ENCODE data around the gene SELENOF.

SELENOF gene

DNA sequence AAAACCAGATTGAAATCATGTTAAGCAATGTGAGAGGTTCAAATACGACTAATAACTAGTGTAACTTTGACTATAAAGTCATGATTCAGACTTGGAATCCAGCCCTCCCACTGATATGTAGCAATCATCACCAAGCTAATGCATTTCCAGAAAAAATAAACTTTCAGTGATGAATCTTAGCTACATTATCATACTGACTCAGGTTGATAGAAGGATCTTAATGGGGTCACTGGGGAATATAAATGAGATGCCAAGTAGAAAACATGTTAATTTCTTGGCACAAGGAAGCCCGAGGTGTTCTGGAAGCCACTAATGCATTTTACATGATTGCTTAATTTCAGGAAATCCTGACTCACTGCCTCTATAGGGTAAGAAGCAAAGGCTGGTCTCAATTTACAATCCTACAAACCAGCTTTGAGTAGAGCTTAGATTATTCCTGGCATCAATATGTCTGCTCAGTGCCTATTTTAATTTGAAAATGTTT is 67.7 kb downstream of the SELENOF start:
- TF ChIP-seq CTCF (IDR thresholded peaks at IDR 0.05; ENCODE audit: low read depth, low read length): no peak
- DNase-seq (ENCODE audit: extremely low read depth, low read depth): peak; percentile 89

- DNase-seq (ENCODE audit: extremely low read depth, low read depth): no peak
- TF ChIP-seq CTCF (IDR thresholded peaks at IDR 0.05; ENCODE audit: low read depth, low read length): no peak
These were observed 68.4 kb downstream of the SELENOF start for GRCh38 chr1:86845514-86845913.

DNA sequence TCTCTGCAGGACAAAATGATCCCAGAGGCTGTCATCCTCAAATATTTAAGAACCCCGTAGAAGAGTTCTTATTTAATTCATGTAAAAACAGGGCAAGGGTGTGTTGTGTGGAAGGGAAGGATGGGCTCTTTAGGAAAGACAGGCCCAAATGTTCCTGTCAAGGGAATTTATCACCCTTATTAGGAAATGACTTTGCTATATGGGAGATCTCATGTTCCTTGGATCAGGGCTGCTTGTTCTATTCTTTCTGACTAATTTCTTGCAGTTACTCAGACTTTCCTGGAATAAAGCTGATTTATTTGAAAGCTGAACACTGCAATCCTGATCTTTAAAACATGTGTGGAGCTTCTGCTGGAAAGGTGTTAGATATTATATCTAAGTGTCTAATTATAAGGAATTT is 72.8 kb downstream of the SELENOF start:
- no peak for DNase-seq (ENCODE audit: extremely low read depth, low read depth)
- no peak for TF ChIP-seq CTCF (IDR thresholded peaks at IDR 0.05; ENCODE audit: low read depth, low read length)

DNA sequence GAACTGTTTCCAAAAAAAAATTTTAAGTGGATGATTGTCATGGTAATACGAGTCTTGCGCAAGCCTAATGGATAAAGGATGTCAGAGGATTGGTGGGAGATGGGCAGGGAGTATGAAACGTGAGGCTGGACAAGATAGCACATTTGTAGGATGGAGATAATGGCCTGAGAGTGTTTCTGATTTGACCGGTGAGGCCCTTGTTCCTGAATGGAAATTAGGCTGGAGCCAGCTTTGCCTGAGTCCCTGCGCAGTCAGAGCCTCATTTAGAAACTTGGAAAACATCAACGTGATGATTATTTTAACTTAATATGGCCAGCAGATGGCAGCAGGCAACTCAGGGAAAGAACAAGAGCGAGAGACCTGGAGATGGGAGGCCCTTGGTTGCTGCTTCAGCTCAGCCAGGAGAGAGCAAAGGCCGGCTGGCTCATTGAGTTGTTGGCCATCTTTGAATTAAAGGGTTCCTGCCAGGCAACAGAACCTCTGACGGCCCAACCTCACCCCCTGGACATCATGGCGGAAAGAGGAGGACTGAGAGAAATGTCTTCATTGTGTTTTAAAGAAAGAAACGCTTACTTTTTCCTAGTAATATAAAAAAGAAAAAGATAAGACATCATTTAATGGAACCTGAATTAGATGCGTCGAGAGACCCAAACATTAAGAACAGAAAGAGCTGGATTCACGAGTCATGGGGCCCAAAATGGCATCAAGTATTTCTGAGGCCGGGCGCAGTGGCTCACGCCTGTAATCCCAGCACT is 80.3 kb downstream of the SELENOF start:
- DNase-seq (ENCODE audit: extremely low read depth, low read depth): peak; percentile 79
- peak; percentile 50 for TF ChIP-seq CTCF (IDR thresholded peaks at IDR 0.05; ENCODE audit: low read depth, low read length)

- TF ChIP-seq CTCF (IDR thresholded peaks at IDR 0.05; ENCODE audit: low read depth, low read length): no peak
- DNase-seq (ENCODE audit: extremely low read depth, low read depth): no peak
These were observed 81.5 kb downstream of the SELENOF start for GRCh38 chr1:86832433-86832832.

- TF ChIP-seq CTCF (IDR thresholded peaks at IDR 0.05; ENCODE audit: low read depth, low read length): no peak
- DNase-seq (ENCODE audit: extremely low read depth, low read depth): no peak
These were observed 84.6 kb downstream of the SELENOF start for GRCh38 chr1:86829321-86829720.

GRCh38 chr1:86828024-86828423 is 85.9 kb downstream of the SELENOF start:
- TF ChIP-seq CTCF (IDR thresholded peaks at IDR 0.05; ENCODE audit: low read depth, low read length): no peak
- no peak for DNase-seq (ENCODE audit: extremely low read depth, low read depth)
